Measurements from ENCODE around the gene C10orf53.

C10orf53 gene

DNA sequence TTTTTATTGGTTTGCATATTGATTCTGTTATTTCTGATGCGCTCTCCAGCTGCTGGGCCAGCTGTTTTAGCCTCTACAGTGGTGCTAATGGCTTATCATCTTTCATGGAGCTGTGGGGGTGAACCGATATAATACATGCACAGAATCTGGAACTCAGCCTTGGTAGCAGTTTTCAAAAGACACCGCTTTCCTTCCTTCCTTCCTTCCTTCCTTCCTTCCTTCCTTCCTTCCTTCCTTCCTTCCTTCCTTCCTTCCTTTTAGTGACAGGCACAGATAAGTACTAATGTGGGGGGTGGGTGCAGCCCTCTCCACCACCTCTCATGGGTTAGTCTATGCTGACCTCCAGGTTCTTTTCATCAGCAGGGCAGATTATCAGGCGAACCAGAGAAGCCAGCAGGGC, 31.9 kb upstream of the C10orf53 start:
- Histone ChIP-seq H3K4me3 (ENCODE audit: low read length) (no peak overlapping the region), H3K36me3 (ENCODE audit: control insufficient read depth, insufficient read depth, low read length) (no peaks in the 10 kb centered on the region), H3K9ac (ENCODE audit: low read length) (no peak overlapping the region), H3K9me3 (ENCODE audit: control insufficient read depth, low read length) (no peaks in the 10 kb centered on the region), H3K27me3 (ENCODE audit: control insufficient read depth, insufficient read depth, low read length) (no peaks in the 10 kb centered on the region), H3K4me1 (ENCODE audit: control insufficient read depth, insufficient read depth, low read length) (no peaks in the 10 kb centered on the region)

DNA sequence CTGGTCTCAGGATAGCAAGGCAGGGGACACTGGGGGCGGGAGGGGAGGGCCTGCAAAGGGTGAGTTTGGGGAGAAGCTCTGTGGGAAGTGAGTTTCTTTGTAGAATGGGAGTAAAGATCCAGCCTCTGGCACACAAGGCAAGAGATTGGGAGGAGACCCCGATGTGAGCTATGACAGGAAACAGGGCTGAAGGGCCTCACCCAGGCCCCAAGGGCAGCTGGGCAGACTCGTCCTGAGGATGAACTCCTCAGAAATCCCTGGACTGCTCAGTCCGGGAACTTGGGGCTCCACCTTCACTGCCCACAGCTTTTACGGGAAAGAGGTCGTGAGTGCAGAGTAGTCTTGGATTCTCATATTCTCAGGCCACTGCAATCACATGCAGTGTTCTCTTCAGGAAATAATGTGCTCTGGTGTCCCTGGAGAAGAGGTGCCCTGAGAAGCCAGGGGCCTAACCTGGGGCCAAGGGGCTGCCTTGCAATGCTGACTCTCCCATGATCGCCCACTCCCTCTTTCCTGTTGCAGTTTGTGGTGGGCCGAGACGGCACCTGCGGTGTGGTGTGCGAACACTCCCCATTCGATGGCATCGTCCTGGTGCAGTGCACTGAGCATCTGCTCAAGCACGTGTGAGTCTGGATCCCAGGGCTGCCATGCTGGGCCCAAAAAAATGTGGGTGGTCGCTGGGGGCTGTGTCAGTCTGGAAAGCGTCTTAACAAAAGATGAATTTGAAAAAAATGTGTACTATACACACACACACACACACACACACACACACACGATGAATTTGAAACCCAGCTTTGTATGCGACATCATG, 31.3 kb upstream of the C10orf53 start:
- Histone ChIP-seq H3K4me1 (ENCODE audit: control insufficient read depth, insufficient read depth, low read length) (no peaks in the 10 kb centered on the region), H3K9ac (ENCODE audit: low read length) (no peak overlapping the region), H3K36me3 (ENCODE audit: control insufficient read depth, insufficient read depth, low read length) (no peaks in the 10 kb centered on the region), H3K27me3 (ENCODE audit: control insufficient read depth, insufficient read depth, low read length) (no peaks in the 10 kb centered on the region), H3K4me3 (ENCODE audit: low read length) (no peak overlapping the region), H3K9me3 (ENCODE audit: control insufficient read depth, low read length) (no peaks in the 10 kb centered on the region)

DNA sequence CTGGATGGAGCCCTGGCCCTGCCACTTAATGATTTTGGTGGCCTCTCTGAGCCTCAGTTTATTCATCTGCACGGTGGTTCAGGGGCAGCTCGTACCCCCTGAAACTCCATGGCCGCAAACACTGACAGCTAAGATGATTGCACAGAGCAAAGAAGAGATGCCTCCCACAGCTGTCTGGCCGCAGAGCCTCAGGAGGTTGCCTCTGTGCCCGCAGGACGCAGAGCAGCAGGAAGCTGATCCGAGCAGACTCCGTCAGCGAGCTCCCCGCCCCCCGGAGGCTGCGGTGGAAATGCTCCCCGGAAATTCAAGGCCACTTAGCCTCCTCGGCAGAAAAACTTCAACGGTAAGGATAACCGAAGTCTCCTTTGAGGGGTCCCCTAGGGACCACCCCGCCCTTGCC, 30.2 kb upstream of the C10orf53 start:
- no peaks in the 10 kb centered on the region for H3K36me3 ChIP-seq (ENCODE audit: control insufficient read depth, insufficient read depth, low read length)
- H3K9me3 ChIP-seq (ENCODE audit: control insufficient read depth, low read length): no peaks in the 10 kb centered on the region
- H3K9ac ChIP-seq (ENCODE audit: low read length): no peak overlapping the region
- H3K4me1 ChIP-seq (ENCODE audit: control insufficient read depth, insufficient read depth, low read length): no peaks in the 10 kb centered on the region
- no peaks in the 10 kb centered on the region for H3K27me3 ChIP-seq (ENCODE audit: control insufficient read depth, insufficient read depth, low read length)
- H3K4me3 ChIP-seq (ENCODE audit: low read length): no peak overlapping the region

DNA sequence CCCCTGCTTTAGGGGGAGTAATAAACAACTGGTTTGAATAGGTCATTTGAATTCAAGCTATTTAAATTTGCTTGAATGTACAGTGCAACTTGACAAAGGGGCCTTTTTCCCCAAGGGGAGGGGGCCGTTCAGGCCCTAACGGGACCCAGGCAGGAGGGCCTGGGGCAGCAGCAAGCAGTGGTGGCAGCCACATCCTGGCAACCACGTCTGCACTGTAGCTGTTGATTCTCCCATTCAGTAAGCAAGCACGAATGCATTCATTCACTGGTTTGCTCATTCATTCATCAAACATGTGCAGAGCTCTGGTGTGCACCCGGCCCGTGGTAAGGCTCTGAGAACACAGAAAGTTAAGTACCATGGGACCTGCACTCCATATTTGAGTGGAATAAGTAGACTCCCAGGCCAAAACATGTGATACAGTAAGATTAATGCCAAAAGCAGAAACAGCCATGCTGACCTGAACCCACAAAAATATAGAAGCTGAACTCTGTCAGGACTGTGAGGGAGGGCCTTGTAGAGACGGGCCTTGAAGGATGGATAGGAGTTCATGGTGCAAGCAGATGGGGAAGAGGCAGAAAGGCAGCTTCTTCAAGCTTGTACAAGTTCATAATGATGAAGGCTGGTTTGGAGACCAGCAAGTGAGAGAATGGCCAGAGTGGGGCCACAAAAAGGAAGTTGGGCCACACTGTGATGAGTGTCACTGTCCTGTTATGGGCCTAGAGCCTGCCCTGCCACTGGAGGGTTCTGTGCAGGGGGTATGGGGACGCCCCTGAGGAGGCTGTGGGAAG, 29.3 kb upstream of the C10orf53 start:
- Histone ChIP-seq H3K9ac (ENCODE audit: low read length) (no peak overlapping the region), H3K9me3 (ENCODE audit: control insufficient read depth, low read length) (no peaks in the 10 kb centered on the region), H3K4me1 (ENCODE audit: control insufficient read depth, insufficient read depth, low read length) (no peaks in the 10 kb centered on the region), H3K4me3 (ENCODE audit: low read length) (no peak overlapping the region), H3K36me3 (ENCODE audit: control insufficient read depth, insufficient read depth, low read length) (no peaks in the 10 kb centered on the region), H3K27me3 (ENCODE audit: control insufficient read depth, insufficient read depth, low read length) (no peaks in the 10 kb centered on the region)

DNA sequence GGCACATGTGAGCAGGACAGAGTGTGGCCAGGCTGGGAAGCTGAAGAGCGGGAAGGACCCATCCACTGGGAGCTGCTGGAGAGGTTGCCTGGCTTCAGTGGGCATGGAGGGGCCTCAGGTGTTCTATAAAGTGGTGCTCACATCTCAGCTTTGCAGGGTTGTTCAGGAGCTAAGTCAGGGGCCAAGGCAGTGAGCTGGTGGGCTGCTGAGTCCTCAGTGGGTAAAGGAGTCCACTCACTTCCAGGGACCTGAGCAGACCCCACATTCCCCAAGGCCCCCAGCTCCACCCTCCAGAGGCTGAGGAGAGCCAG, 28.8 kb upstream of the C10orf53 start:
- H3K27me3 ChIP-seq (ENCODE audit: control insufficient read depth, insufficient read depth, low read length): no peaks in the 10 kb centered on the region
- no peaks in the 10 kb centered on the region for H3K36me3 ChIP-seq (ENCODE audit: control insufficient read depth, insufficient read depth, low read length)
- H3K9me3 ChIP-seq (ENCODE audit: control insufficient read depth, low read length): no peaks in the 10 kb centered on the region
- no peak overlapping the region for H3K4me3 ChIP-seq (ENCODE audit: low read length)
- H3K4me1 ChIP-seq (ENCODE audit: control insufficient read depth, insufficient read depth, low read length): no peaks in the 10 kb centered on the region
- H3K9ac ChIP-seq (ENCODE audit: low read length): no peak overlapping the region

DNA sequence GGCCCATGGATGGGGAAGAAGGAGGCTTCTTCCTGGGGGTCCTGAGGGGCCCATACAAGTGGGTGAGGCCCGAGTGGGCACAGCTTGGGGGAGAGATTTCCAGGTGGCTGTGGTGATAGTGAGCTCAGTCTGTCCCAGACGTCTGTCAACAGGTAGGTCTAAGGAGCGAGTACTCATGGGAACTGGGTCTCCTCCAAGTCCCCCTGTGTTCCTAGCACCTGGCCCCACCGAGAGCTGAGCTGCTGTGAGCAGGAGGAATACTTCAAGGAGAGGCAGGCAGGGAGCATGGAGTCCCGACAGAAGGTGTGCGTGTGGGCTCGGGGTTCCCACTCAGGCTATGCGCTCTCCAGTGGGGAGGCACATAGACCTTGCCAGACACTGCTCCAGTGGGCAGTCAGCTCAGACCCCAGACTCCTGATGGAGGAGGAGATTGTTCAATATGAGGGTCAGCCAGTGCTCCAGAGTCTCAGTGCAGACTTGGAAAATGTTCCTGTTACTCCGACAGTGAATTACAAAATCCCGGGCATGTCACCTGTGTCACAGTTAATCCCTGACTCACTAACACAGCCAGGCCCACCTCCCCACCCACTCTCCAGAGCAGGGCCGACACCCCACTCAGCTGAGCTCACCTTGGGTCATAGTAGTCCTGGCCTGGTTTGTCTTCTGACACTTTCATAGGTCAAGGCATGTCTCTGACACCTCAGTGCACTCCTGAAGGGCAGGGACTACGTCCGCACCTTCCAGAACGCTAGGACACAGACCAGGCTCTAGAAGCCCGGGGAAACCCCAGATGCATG, 28.2 kb upstream of the C10orf53 start:
- no peaks in the 10 kb centered on the region for H3K9me3 ChIP-seq (ENCODE audit: control insufficient read depth, low read length)
- no peak overlapping the region for H3K4me3 ChIP-seq (ENCODE audit: low read length)
- no peaks in the 10 kb centered on the region for H3K36me3 ChIP-seq (ENCODE audit: control insufficient read depth, insufficient read depth, low read length)
- H3K9ac ChIP-seq (ENCODE audit: low read length): no peak overlapping the region
- H3K4me1 ChIP-seq (ENCODE audit: control insufficient read depth, insufficient read depth, low read length): no peaks in the 10 kb centered on the region
- no peaks in the 10 kb centered on the region for H3K27me3 ChIP-seq (ENCODE audit: control insufficient read depth, insufficient read depth, low read length)

DNA sequence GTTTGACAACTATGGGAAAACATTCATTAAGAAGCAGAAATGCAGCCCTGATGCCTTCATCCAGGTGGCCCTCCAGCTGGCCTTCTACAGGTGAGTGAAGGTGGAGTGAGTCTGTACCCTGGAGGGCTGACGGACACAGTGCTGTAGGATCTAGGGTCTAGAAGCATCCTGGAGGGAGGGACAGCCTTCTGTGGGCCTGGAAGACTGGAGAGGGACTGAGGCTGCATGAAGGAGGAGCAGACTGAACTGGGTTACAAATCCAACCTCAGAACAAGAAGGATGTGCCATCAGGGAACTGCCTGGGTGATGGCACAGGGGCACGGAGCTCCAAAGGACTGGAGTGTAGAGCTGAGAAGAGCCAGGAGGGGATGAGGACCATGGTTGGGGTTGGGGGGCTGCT, 27.5 kb upstream of the C10orf53 start:
- Histone ChIP-seq H3K27me3 (ENCODE audit: control insufficient read depth, insufficient read depth, low read length) (no peaks in the 10 kb centered on the region), H3K4me3 (ENCODE audit: low read length) (no peak overlapping the region), H3K4me1 (ENCODE audit: control insufficient read depth, insufficient read depth, low read length) (no peaks in the 10 kb centered on the region), H3K36me3 (ENCODE audit: control insufficient read depth, insufficient read depth, low read length) (no peaks in the 10 kb centered on the region), H3K9ac (ENCODE audit: low read length) (no peak overlapping the region), H3K9me3 (ENCODE audit: control insufficient read depth, low read length) (no peaks in the 10 kb centered on the region)

DNA sequence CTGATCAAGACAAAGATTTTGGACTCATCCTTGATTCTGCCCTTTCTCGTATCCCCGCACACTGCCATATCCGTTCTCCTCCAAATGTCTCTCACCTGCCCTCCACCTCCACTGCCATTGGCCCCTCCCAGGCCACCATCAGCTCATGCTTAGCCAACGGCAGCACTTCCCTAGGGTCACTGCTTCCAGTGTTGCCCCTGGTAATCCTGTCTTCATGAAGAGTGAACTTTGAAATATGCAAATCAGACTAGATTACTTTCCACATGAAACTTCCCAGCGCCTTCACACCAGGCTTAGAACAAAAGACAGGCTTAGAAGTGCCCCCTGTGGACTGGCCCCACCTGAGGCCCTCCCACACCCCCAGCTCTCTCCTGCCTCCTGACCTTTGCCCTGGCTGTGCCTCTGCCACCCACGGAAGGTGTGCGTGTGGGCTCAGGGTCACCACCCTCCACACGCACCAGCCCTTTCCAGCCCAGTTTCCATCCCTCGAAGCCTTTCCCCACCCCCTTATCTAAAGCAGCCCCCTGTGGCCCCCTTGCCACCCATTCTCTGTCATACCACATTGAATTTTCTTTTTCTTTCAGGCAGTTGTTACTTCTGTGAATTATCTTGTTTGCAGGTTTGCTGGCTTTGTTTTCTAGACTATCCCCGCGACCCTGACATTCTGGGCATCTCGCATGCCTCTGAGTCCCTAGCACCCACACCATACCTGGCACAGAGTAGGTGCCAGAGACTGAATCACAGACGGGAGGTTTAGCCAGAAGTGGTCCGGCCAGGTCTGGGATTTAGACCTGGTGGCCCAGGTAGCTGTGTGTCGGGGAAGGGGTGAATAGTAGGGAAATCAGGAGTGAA, 26.8 kb upstream of the C10orf53 start:
- Histone ChIP-seq H3K36me3 (ENCODE audit: control insufficient read depth, insufficient read depth, low read length) (no peaks in the 10 kb centered on the region), H3K9ac (ENCODE audit: low read length) (no peak overlapping the region), H3K4me1 (ENCODE audit: control insufficient read depth, insufficient read depth, low read length) (no peaks in the 10 kb centered on the region), H3K27me3 (ENCODE audit: control insufficient read depth, insufficient read depth, low read length) (no peaks in the 10 kb centered on the region), H3K9me3 (ENCODE audit: control insufficient read depth, low read length) (no peaks in the 10 kb centered on the region), H3K4me3 (ENCODE audit: low read length) (no peak overlapping the region)

DNA sequence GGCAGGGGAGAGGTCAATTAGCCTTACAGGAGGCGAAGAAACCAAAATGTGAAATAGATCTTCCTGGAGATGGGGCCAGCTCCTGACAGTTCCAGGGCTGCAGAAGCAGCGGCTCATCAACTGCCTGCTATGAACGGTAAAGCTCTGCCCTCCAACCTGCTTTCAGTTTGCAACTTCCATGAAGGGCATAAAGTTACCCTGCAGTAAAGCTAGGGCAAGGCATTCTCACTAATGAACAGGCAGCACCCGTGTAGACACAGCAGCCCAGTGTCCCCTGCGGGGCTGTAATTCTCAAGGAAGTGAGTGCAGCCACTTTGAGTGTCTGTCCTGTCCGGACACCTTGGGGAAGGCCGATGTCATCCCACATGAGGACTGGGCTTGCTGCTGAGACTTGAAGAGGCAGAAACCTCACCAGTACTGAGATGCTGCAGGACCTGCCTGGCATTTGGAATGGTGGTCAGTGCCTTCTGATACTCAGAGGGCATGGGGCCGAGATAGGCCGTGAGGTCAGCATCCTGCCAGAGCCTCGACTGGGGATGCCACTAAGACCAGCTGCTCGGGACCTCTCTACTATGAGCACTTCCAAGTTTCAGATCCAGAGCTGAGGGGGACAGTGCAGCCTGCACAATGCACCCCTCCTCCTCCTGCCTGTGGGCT, 26.1 kb upstream of the C10orf53 start:
- Histone ChIP-seq H3K9me3 (ENCODE audit: control insufficient read depth, low read length) (no peaks in the 10 kb centered on the region), H3K36me3 (ENCODE audit: control insufficient read depth, insufficient read depth, low read length) (no peaks in the 10 kb centered on the region), H3K9ac (ENCODE audit: low read length) (no peak overlapping the region), H3K4me1 (ENCODE audit: control insufficient read depth, insufficient read depth, low read length) (no peaks in the 10 kb centered on the region), H3K27me3 (ENCODE audit: control insufficient read depth, insufficient read depth, low read length) (no peaks in the 10 kb centered on the region), H3K4me3 (ENCODE audit: low read length) (no peak overlapping the region)

DNA sequence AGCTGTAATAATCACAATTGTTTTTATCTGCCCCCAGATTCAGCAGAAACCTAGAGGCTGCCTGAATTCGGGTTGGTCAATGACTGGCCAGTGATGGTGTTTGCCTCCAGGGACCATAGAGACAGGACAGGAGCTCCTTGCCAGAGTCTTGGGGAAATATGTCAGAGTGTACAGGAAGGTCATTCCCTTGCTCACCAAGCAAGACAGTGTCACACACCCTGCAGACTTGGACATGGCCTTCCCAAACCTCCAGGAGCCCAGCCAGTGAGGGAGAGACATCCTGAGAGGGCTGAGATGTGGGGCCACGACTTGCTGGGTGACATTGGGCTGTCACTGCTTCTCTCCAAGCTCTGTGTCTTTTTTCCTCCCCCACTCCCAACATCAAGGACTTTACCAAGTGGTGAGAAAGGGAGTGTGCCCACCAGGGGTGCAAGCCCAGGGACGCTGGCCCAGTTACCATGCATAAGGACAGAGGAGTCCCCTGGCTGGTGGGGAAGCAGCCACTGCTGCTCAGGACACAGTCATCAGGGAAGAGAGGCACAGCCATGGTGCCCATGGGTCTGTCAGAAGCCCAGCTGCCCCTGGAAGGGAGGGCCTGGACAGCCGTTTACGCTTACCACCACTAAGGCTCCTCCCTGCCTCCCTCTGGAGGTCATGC, 25.3 kb upstream of the C10orf53 start:
- no peaks in the 10 kb centered on the region for H3K27me3 ChIP-seq (ENCODE audit: control insufficient read depth, insufficient read depth, low read length)
- no peaks in the 10 kb centered on the region for H3K36me3 ChIP-seq (ENCODE audit: control insufficient read depth, insufficient read depth, low read length)

DNA sequence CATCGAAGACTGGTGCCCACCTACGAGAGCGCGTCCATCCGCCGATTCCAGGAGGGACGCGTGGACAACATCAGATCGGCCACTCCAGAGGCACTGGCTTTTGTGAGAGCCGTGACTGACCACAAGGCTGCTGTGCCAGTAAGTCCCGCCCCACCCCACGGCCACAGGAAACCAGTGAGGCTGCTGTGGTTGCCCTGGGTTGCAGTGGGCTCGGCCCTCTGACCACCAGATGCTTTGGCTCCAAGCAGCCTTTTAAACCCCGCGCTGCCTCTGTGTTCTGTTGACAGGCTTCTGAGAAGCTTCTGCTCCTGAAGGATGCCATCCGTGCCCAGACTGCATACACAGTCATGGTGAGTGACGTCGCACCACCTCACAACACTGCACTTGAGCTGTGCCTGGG, 24.4 kb upstream of the C10orf53 start:
- H3K4me1 ChIP-seq (ENCODE audit: control insufficient read depth, insufficient read depth, low read length): no peaks in the 10 kb centered on the region
- no peaks in the 10 kb centered on the region for H3K36me3 ChIP-seq (ENCODE audit: control insufficient read depth, insufficient read depth, low read length)
- H3K9me3 ChIP-seq (ENCODE audit: control insufficient read depth, low read length): no peaks in the 10 kb centered on the region
- H3K4me3 ChIP-seq (ENCODE audit: low read length): no peak overlapping the region
- no peaks in the 10 kb centered on the region for H3K27me3 ChIP-seq (ENCODE audit: control insufficient read depth, insufficient read depth, low read length)
- H3K9ac ChIP-seq (ENCODE audit: low read length): no peak overlapping the region

More for the DNA sequence above, 25.3 kb upstream of the C10orf53 start:
- no peaks in the 10 kb centered on the region for H3K9me3 ChIP-seq (ENCODE audit: control insufficient read depth, low read length)
- no peaks in the 10 kb centered on the region for H3K4me1 ChIP-seq (ENCODE audit: control insufficient read depth, insufficient read depth, low read length)
- no peak overlapping the region for H3K9ac ChIP-seq (ENCODE audit: low read length)
- H3K4me3 ChIP-seq (ENCODE audit: low read length): no peak overlapping the region
